PC-9 (cell line): ENCODE measurements around the gene PTH1R. TPM values are rescaled to one million over a fixed set of nuclear protein-coding genes. Genes with fewer than 3 reads are reported as not detected.

Experiments
- BruUV-seq: library from RNA; stranded (reverse); fragments of 400-500 nt; replicated peaks from 2 replicates; lab custom pipeline; 2021; lab: Mats Ljungman, UMichigan
- CTCF ChIA-PET: fragments of 300-600 bp; sonication (Branson Sonifier 250); formaldehyde crosslinking; loops from one replicate; lab custom pipeline; 2022; ENCODE audit warnings: antibody characterized with exemption; lab: Charles Lee
- POLR2A ChIA-PET: fragments of 300-600 bp; sonication (Branson Sonifier 250); formaldehyde crosslinking; loops from one replicate; lab custom pipeline; 2022; ENCODE audit warnings: antibody characterized with exemption; ENCODE audit not compliant: unreplicated experiment; lab: Charles Lee
- DNase-seq, 2 experiments: peaks; one replicate each; pipeline versions ENCODE4 v3.0.0 to v3.0.0-alpha.2; 2015 to 2022; ENCODE audit warnings: mixed read lengths in 1 of 2
- H2AFZ ChIP-seq: fragments of 200-600 bp; sonication (generic); 2 replicates; pipeline ENCODE4 v1.8.1; 2017; ENCODE audit warnings: antibody characterized with exemption
- H3F3A ChIP-seq: fragments of 200-600 bp; sonication (generic); 2 replicates; pipeline ENCODE4 v1.8.1; 2017; ENCODE audit warnings: antibody characterized with exemption, mild to moderate bottlenecking, low read depth; ENCODE audit not compliant: insufficient read depth
- H3K27ac ChIP-seq: fragments of 200-600 bp; sonication (generic); 2 replicates; pipeline ENCODE4 v1.6.1; 2016; ENCODE audit warnings: mixed run types
- H3K27me3 ChIP-seq: fragments of 200-600 bp; sonication (generic); 2 replicates; pipeline ENCODE4 v1.6.1; 2016; ENCODE audit warnings: low read depth, mixed run types; ENCODE audit not compliant: insufficient read depth
- H3K36me3 ChIP-seq: fragments of 200-600 bp; sonication (generic); 2 replicates; pipeline ENCODE4 v1.6.1; 2016; ENCODE audit warnings: low read depth, mixed run types
- H3K4me1 ChIP-seq: fragments of 200-600 bp; sonication (generic); replicated peaks from 2 replicates; pipeline ENCODE4 v1.6.1; 2016; ENCODE audit warnings: mixed run types; ENCODE audit not compliant: insufficient read depth
- H3K4me2 ChIP-seq: fragments of 200-600 bp; sonication (generic); 2 replicates; pipeline ENCODE4 v1.6.1; 2017; ENCODE audit warnings: mixed run types
- H3K4me3 ChIP-seq: fragments of 200-600 bp; sonication (generic); 2 replicates; pipeline ENCODE4 v1.6.1; 2016; ENCODE audit warnings: mixed run types
- H3K79me2 ChIP-seq: fragments of 200-600 bp; sonication (generic); 2 replicates; pipeline ENCODE4 v1.6.1; 2017; ENCODE audit warnings: low read depth, mixed run types
- H3K9me2 ChIP-seq: fragments of 200-600 bp; sonication (generic); 2 replicates; pipeline ENCODE4 v1.8.1; 2017; ENCODE audit warnings: mild to moderate bottlenecking; ENCODE audit not compliant: insufficient read depth
- H3K9me3 ChIP-seq: fragments of 200-600 bp; sonication (generic); 2 replicates; pipeline ENCODE4 v1.8.1; 2016; ENCODE audit warnings: low read depth; ENCODE audit not compliant: insufficient read depth
- H4K20me1 ChIP-seq: fragments of 200-600 bp; sonication (generic); 2 replicates; pipeline ENCODE4 v1.8.1; 2017; ENCODE audit not compliant: insufficient read depth
- CTCF ChIP-seq: fragments of 200-600 bp; sonication (generic); conservative IDR thresholded peaks from 2 replicates; pipeline ENCODE4 v1.6.1; 2017; ENCODE audit warnings: mixed run types, antibody characterized with exemption, mild to moderate bottlenecking, moderate library complexity
- EZH2 ChIP-seq: fragments of 200-600 bp; sonication (generic); IDR thresholded peaks from 2 replicates; pipeline ENCODE4 v1.8.0; 2017; ENCODE audit warnings: antibody characterized with exemption, low read depth
- intact Hi-C: fragments of 100-400 bp; cut with micrococcal nuclease; formaldehyde crosslinking; loops from one replicate; pipeline ENCODE4 v1.10.0; 2022; ENCODE audit not compliant: unreplicated experiment
- total RNA-seq: library from RNA; stranded (reverse); gene quantifications from 2 replicates; pipeline ENCODE4 v1.2.3, GENCODE V29; 2021

Gene PTH1R
- total RNA-seq, 1 experiment from 2014 or later = not detected

GRCh38 chr3:46831316-46831715 lies 46.2 kb upstream of the PTH1R start:
- ChIA-PET CTCF (no interaction called here), POLR2A (no interaction called here)
- Histone ChIP-seq H3K4me1 (no peaks in the 10 kb centered on the region), H3K79me2 (no peaks in the 10 kb centered on the region), H2AFZ (no peak overlapping the region), H3K4me2 (no peak overlapping the region), H3K27me3 (no peaks in the 10 kb centered on the region), H4K20me1 (no peaks in the 10 kb centered on the region), H3K36me3 (no peaks in the 10 kb centered on the region), H3K4me3 (no peak overlapping the region), H3K9me2 (no peaks in the 10 kb centered on the region), H3F3A (no peaks in the 10 kb centered on the region), H3K9me3 (no peaks in the 10 kb centered on the region), H3K27ac (no peak overlapping the region)
- intact Hi-C loops = no loop called here
- BruUV-seq = no TSS peak
- no peak for TF ChIP-seq EZH2
- no peak for TF ChIP-seq CTCF
- DNase-seq = no peak

GRCh38 chr3:46831841-46832240 lies 45.7 kb upstream of the PTH1R start:
- ChIA-PET CTCF (no interaction called here), POLR2A (no interaction called here)
- no peaks in the 10 kb centered on the region for H3K36me3 ChIP-seq
- no peaks in the 10 kb centered on the region for H3K4me1 ChIP-seq
- intact Hi-C loops = no loop called here
- H3F3A ChIP-seq = no peaks in the 10 kb centered on the region
- no peak overlapping the region for H3K27ac ChIP-seq
- DNase-seq = no peak
- BruUV-seq = no TSS peak
- no peaks in the 10 kb centered on the region for H4K20me1 ChIP-seq
- no peaks in the 10 kb centered on the region for H3K79me2 ChIP-seq
- TF ChIP-seq CTCF (no peak), EZH2 (no peak)
- H3K4me3 ChIP-seq = no peak overlapping the region
- no peak overlapping the region for H3K4me2 ChIP-seq
- H3K9me2 ChIP-seq = no peaks in the 10 kb centered on the region
- H3K27me3 ChIP-seq = no peaks in the 10 kb centered on the region
- H2AFZ ChIP-seq = no peak overlapping the region
- no peaks in the 10 kb centered on the region for H3K9me3 ChIP-seq

DNA sequence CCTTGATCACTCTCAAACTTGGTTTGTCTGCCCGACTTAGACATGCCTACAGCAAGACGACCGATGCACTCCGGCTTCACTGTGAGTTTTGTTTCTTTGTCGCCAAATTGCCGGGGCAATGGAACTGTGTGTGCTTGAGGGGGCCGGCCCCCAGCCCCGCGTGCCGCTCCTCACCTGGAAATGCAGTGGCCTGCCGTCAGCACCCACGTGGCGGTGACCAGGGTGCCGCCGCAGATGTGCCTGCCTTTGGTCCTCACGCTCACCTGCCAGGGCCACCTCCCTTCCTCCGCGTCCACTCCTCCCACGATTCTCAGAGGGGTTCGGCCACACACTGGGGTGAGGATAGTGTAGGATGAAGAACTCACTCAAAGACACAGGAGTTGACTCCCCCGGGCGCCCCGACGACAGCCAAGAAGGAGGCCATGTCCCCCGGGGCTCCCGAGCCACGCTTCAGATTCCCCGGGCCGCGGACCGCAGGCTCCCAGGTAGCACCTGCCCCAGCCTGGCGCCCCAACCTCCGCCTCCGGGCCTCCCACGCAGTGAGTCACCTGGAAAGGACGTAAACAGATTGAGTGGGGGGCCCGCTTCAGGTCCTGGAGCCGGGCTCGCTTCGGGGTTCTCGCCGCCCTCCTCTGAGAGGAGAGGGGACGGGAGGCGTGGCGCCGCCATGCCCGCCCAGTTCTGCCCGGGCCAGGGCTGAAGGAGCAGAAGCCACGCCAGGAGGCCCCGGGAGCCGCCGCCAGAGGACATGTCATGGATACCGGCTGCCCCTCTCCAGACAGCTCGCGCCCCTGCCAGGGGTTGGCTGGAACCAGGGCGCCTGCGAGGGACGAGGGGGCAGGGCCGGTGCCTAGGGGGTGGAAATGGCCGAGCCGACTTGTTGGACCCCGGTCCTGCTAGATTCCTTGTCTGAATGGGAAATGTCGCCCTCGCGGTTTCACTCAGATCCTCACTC lies 43.9 kb upstream of the PTH1R start:
- H2AFZ ChIP-seq = no peak overlapping the region
- H3K79me2 ChIP-seq = no peaks in the 10 kb centered on the region
- no TSS peak for BruUV-seq
- peaks cover 3% of the 10 kb centered on the region; the same call in 1 of the 2 replicates for H3K9me3 ChIP-seq
- no peak overlapping the region for H3K27ac ChIP-seq
- TF ChIP-seq EZH2 (no peak), CTCF (no peak)
- CTCF ChIA-PET = no interaction called here
- H4K20me1 ChIP-seq = no peaks in the 10 kb centered on the region
- POLR2A ChIA-PET = no interaction called here
- H3F3A ChIP-seq = no peaks in the 10 kb centered on the region
- DNase-seq = no peak
- H3K36me3 ChIP-seq = no peaks in the 10 kb centered on the region
- no peak overlapping the region for H3K4me2 ChIP-seq
- no peaks in the 10 kb centered on the region for H3K4me1 ChIP-seq
- intact Hi-C loops = no loop called here
- no peaks in the 10 kb centered on the region for H3K27me3 ChIP-seq
- H3K4me3 ChIP-seq = no peak overlapping the region
- no peaks in the 10 kb centered on the region for H3K9me2 ChIP-seq
